Mammary epithelial cell (primary cell): ENCODE data around the gene KLK6.

Experiments
- CTCF ChIP-seq, 2 donors: IDR thresholded peaks in 1 of 2; conservative IDR thresholded peaks in 1 of 2; 2 replicates each; pipeline ENCODE4 v1.5.1; 2011 to 2012; ENCODE audit warnings: inconsistent platforms in 2 of 2, low read length in 2 of 2, mild to moderate bottlenecking in 2 of 2, control low read depth in 1 of 2, low read depth in 1 of 2; ENCODE audit not compliant: insufficient read depth in 1 of 2; ENCODE audit errors: extremely low read depth in 1 of 2
- EZH2 ChIP-seq: IDR thresholded peaks from 2 replicates; pipeline ENCODE4 v1.6.1; 2012; ENCODE audit warnings: low read length, inconsistent platforms, borderline replicate concordance

DNA sequence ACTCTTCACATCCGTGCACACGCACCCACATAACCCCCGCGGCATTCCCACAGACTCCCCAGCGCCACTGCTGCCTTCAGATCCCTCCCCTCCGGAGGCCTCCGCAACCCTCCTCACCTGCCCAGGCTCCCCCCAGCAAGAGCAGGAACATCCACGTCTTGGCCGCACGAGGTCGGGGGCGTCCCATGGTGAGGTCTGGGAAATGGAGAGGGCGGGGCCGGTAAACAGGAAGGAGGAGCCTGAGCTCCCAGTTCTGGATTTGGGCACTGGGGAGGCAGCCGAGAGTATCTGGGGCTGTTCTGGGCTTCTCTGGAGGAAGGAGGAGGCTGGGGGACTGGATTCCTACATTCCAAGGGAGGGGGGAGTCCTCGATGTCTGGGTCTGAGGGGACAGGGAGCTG is 31.6 kb upstream of the KLK6 start:
- no peak for TF ChIP-seq EZH2
- peak in 1 of 2 donors; percentile 42 for TF ChIP-seq CTCF (conservative IDR thresholded peaks at IDR 0.05 in 1 of 2, IDR thresholded peaks at IDR 0.05 in 1 of 2; ENCODE audit: extremely low read depth in 1 of 2, insufficient read depth in 1 of 2, low read depth in 1 of 2, low read length in 2 of 2)
